Measurements from ENCODE around the gene LGALS9B. TPM values are rescaled to one million over a fixed set of nuclear protein-coding genes. Genes with fewer than 3 reads are reported as not detected.
"Not testable (repeated sequence)": the region's sequence is repeated elsewhere in the genome, so short reads cannot be mapped to it uniquely, and the experiment has no call there.

The LGALS9B gene
- total RNA-seq, 2 donors from 2014 or later: not detected

DNA sequence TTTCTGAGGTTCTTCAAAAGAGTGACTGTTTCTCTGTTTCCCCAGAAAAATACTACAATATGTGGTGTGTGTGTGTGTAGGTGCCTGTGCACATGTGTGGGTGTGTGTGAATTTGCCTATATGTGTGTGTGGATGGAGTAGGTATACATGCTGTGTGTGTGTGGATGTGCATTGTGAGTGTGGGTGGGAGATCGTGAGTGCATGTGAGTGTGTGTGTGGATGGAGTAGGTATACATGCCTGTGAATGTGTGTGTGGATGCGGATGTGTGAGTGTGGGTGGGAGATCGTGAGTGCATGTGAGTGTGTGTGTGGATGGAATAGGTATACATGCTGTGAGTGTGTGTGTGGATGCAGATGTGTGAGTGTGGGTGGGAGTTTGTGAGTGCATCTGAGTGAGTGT is 32.2 kb downstream of the LGALS9B start:
- WGBS: 89% methylated on average over 3 of the region's 3 CpGs
- H3K36me3 ChIP-seq; H3K4me1 ChIP-seq (replicated peaks); H3K27ac ChIP-seq; intact Hi-C loops (cut with DNase I); DNase-seq (ENCODE audit: low spot score); H3K9me3 ChIP-seq; H3K4me3 ChIP-seq; H3K27me3 ChIP-seq (replicated peaks; ENCODE audit: insufficient read depth): not testable (repeated sequence)

DNA sequence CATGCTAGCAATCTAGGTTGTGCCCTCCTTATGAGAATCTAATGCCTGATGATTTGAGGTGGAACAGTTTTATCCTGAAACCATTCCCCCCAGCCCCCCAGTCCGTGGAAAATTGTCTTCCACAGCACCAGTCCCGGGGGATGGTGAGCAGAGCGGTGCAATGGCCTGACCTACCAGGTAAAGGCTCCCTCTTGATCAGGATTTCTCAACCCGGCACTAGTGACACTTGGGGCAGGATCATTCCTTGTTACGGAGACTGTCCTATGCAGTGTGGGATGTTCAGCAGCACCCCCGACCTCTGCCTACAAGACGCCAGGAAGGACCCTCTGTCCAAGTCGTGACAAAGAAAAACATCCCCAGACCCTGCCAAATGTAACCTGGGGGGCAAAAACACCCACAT is 34.0 kb downstream of the LGALS9B start:
- H3K4me1 ChIP-seq (replicated peaks); DNase-seq (ENCODE audit: low spot score); H3K27me3 ChIP-seq (replicated peaks; ENCODE audit: insufficient read depth); H3K27ac ChIP-seq; H3K4me3 ChIP-seq; H3K36me3 ChIP-seq; H3K9me3 ChIP-seq; intact Hi-C loops (cut with DNase I): not testable (repeated sequence)
- no CpG with 5 or more reads among the region's 8 CpGs for whole genome bisulfite sequencing

DNA sequence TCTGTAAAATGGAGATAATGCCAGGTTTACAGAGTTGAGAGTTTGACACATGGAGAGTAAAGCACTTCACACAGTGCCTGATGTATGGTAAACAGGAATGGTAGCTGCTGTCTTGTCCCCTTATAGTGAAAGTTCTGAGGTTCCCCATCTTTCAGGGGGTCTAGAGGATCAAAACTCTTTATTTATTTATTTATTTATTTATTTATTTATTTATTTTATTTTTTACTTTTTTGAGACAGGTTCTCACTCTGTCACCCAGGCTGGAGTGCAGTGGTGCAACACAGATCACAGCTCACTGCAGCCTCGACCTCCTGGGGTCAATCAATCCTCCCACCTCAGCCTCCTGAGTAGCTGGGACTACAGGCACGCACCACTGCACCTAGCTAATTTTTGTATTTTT is 40.1 kb downstream of the LGALS9B start:
- DNase-seq (ENCODE audit: low spot score); intact Hi-C loops (cut with DNase I): not testable (repeated sequence)
- WGBS: 94% methylated on average over 2 of the region's 2 CpGs

DNA sequence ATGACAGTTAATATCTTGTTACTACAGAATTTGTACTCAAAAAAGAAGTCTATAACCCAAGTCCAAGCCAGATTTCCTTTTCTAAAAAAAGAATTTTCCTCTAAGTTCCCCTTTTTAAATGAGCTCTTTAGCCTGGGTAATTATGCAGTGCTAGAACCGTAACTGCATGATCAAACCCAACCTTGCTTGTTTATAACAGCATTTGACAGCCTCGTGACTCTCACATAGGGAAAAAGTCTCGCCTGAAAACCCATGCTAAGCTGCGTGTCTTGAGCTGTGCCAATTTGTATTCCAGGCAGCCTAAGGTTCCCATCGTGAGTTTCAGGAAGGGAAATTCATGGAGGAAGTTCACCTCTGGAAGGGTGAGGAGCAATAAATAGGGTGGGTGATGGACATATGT is 44.5 kb downstream of the LGALS9B start:
- H3K27me3 ChIP-seq (replicated peaks; ENCODE audit: insufficient read depth); intact Hi-C loops (cut with DNase I); H3K9me3 ChIP-seq; H3K4me3 ChIP-seq; H3K36me3 ChIP-seq; H3K4me1 ChIP-seq (replicated peaks); DNase-seq (ENCODE audit: low spot score); H3K27ac ChIP-seq: not testable (repeated sequence)
- WGBS: no CpG with 5 or more reads among the region's 5 CpGs

More for the DNA sequence above, 40.1 kb downstream of the LGALS9B start:
- H3K4me3 ChIP-seq; H3K4me1 ChIP-seq (replicated peaks); H3K27ac ChIP-seq; H3K9me3 ChIP-seq; H3K27me3 ChIP-seq (replicated peaks; ENCODE audit: insufficient read depth); H3K36me3 ChIP-seq: not testable (repeated sequence)

DNA sequence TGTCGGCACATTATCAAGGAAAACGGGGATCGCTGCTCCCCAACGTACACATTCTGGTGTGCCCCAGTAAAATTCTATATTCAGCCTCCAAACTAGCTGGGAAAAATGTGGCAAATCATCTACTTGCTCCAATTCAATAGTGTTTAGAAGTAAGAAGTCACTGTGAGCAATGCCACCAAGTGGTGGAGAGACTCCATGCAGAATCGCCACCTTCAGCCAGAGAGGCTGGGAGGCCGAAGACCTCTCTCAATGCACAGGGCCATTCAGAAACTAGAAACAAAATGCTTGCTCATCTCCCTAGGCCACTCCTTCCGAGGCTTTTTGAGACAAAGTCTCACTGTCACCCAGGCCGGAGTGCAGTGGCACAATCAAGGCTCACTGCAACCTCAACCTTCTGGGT is 48.5 kb downstream of the LGALS9B start:
- DNase-seq (ENCODE audit: low spot score): not testable (repeated sequence)

DNA sequence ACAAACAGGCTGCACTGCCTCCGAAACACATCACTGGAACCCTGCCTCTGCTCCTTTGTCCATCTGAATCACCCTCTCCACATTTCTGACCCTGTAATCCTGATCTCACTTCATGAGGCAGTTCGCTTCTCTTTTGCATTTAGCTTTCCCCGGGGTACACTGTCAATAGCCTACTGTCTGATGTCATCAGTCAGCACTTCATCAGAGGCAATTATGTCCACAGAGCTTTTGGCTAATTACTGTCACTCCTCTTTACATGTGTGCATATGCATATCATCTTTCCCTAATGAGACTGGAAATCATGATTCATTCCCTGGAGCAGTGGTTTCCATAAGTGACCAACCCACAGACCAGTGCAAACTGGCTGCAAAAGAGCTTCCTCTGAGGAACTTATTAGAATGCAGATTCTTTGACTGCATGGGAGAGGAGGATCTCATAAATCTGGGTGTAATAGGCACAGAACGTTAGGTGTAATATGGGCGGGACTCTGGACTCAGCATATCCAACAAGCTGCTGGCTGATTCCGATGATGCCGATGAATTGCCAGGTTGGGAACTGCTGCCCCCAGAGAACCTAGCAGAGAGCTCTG is 49.8 kb downstream of the LGALS9B start:
- H3K27me3 ChIP-seq (replicated peaks; ENCODE audit: insufficient read depth); H3K36me3 ChIP-seq; H3K4me3 ChIP-seq; intact Hi-C loops (cut with DNase I); H3K4me1 ChIP-seq (replicated peaks); H3K9me3 ChIP-seq; DNase-seq (ENCODE audit: low spot score); H3K27ac ChIP-seq: not testable (repeated sequence)
- WGBS: 100% methylated on average over 3 of the region's 7 CpGs

More for the DNA sequence above, 48.5 kb downstream of the LGALS9B start:
- H3K4me1 ChIP-seq (replicated peaks); H3K27ac ChIP-seq; H3K4me3 ChIP-seq; intact Hi-C loops (cut with DNase I); H3K27me3 ChIP-seq (replicated peaks; ENCODE audit: insufficient read depth); H3K36me3 ChIP-seq; H3K9me3 ChIP-seq: not testable (repeated sequence)
- 94% methylated on average over 6 of the region's 8 CpGs for WGBS

DNA sequence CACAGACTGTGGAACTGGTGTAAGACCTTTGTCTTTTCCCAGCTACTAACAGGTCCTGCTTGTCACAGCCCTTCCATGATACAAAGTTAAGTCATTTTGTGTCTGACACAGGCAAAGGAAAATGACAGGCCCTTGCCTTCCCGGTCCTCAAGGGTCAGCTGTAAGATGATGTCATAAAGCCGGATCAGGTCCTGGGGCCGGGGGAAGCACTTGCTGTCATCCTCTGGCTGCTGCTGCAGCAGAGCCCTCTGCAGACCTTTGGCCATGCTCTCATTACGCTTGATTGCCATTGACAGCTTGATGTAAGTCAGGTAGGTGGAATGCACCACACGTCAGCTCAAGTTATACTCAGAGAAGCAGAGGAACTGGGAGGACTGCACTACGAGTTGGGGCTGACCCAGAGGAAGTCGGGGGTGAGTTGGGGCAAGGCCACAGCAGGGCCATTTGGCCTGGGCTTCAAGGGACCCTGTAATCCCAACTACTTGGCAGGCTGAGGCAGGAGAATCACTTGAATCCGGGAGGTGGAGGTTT is 50.9 kb downstream of the LGALS9B start:
- H3K27me3 ChIP-seq (replicated peaks; ENCODE audit: insufficient read depth); intact Hi-C loops (cut with DNase I): not testable (repeated sequence)
- WGBS: 79% methylated on average over 7 of the region's 8 CpGs

DNA sequence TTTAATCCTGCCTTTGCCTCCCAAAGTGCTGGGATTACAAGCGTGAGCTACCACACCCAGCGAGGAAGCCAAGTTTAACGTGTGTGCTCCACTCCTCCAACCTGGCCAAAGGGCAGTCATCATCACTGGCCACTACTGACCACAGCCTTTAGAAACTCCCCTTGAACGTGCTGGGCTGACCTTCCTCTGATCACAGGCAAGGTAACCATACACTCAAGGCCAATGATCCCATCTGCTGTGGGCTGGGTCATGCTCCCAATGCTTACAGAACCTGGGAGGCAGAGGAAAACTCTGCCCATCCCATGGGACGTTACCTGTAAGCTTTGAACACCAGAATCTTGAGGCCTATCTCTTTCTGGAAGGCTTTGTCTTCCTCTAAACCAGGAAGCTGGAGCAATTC is 51.9 kb downstream of the LGALS9B start:
- H3K27me3 ChIP-seq (replicated peaks; ENCODE audit: insufficient read depth); H3K27ac ChIP-seq; H3K36me3 ChIP-seq; H3K4me3 ChIP-seq; DNase-seq (ENCODE audit: low spot score); H3K9me3 ChIP-seq; intact Hi-C loops (cut with DNase I); H3K4me1 ChIP-seq (replicated peaks): not testable (repeated sequence)
- WGBS: no CpG with 5 or more reads among the region's 5 CpGs

More for the DNA sequence above, 50.9 kb downstream of the LGALS9B start:
- H3K4me1 ChIP-seq (replicated peaks); DNase-seq (ENCODE audit: low spot score); H3K36me3 ChIP-seq; H3K9me3 ChIP-seq; H3K27ac ChIP-seq; H3K4me3 ChIP-seq: not testable (repeated sequence)

DNA sequence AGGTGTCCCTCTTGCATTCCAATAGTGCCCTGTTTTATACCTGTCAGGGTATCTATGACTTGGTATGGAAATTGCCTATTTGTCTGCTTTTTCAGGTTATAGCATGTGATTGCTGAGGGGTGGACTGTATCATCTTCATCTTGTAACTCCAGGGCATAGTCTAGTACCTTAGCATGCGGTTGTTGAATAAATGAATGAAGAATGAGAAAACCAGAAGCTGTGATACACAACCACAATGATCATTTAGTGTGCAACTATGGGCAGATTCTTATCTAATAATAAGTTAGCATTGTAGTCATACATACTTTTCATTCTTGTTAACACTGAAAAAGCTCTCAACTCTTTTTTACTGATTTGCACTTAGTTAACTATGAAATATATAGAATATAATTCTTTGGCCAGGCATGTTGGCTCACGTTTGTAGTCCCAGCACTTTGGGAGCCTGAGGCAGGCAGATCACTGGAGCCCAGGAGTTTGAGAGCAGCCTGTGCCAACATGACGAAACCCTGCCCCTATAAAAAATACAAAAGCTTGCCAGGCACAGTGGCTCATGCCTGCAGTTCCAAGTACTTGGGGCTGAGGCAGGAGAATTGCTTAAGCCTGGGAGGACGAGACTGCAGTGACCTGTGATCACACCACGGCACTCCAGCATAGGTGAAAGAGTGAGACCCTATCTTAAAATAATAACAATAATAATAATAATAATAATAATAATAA is 65.9 kb downstream of the LGALS9B start:
- H3K9me3 ChIP-seq; H3K4me3 ChIP-seq; intact Hi-C loops (cut with DNase I); H3K27ac ChIP-seq; H3K4me1 ChIP-seq (replicated peaks); DNase-seq (ENCODE audit: low spot score); H3K36me3 ChIP-seq; H3K27me3 ChIP-seq (replicated peaks; ENCODE audit: insufficient read depth): not testable (repeated sequence)
- 23% methylated on average over 3 of the region's 5 CpGs for WGBS

DNA sequence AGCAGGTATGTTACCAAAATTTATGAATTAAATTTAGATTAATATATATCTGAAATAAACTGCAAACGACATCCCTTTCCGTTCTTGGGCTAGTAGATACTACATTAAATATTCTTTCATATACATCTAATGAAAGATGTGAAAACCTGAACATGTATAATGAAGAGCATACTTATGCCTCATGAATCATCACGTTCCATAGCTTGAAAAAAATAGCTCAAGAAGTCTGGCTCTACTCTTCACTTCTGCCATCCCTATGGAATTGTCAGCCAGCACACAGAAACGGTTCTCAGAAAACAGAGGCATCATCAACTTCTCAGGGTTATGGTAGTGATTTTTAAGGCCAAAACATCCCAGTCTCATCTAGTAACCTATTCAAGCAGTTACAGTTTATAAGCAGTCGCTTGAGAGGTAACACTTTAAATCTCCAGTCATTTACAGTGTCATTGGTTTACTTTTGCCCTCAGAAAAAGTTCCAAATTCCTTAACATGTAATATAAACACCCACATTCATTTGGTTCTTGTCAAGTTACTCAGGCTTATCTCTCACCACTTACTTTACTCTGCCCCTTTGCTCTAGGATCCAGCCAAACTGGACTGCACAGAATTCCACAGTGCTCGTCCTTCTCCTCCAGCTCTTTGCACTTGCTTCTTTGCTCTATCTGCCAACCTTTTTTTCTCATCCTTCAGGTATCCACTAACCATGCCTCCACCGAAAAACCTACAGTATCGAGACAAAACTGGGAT is 66.6 kb downstream of the LGALS9B start:
- intact Hi-C loops (cut with DNase I); H3K27ac ChIP-seq; H3K27me3 ChIP-seq (replicated peaks; ENCODE audit: insufficient read depth); H3K9me3 ChIP-seq; DNase-seq (ENCODE audit: low spot score); H3K4me3 ChIP-seq; H3K36me3 ChIP-seq; H3K4me1 ChIP-seq (replicated peaks): not testable (repeated sequence)
- 52% methylated on average over 6 of the region's 8 CpGs for WGBS

Measured in prostate gland (tissue), 2 donors.